SH-SY5Y (cell line): Measurements from ENCODE around the gene KRT24.

ENCODE experiments used
- GATA2 ChIP-seq: IDR thresholded peaks from 2 replicates; pipeline ENCODE4 v1.6.1; 2011; ENCODE audit warnings: mild to moderate bottlenecking, low read depth, low read length
- GATA3 ChIP-seq: IDR thresholded peaks from 2 replicates; pipeline ENCODE4 v1.6.1; 2011; ENCODE audit warnings: low read depth, mild to moderate bottlenecking, low read length, moderate library complexity

- TF ChIP-seq GATA3 = no peak
- TF ChIP-seq GATA2 = no peak
Measured at GRCh38 chr17:40717776-40718175, 14.2 kb upstream of the KRT24 start.
